Measurements from ENCODE around the gene BCAN. TPM values are rescaled to one million over a fixed set of nuclear protein-coding genes. Genes with fewer than 3 reads are reported as not detected.

Gene BCAN
- total and polyA plus RNA-seq, 2 of the 4 experiments (the other 2 are of a cell fraction) = 0.07 TPM; not detected in 1

DNA sequence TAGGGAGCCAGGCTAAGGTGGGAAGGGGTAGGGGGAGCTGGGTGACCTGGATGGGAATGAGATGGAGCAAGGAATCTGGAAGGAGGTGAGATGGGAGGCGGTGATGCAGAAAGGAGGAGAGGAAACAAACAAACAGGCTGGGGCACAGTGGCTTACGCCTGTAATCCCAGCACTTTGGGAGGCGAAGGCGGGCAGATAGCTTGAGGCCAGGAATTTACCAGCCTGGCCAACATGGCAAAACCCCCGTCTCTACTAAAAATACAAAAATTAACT lies 52.7 kb downstream of the BCAN start:
- H4K20me1 ChIP-seq (ENCODE audit: insufficient read depth, low read length) = no peaks in the 10 kb centered on the region
- H3K36me3 ChIP-seq (ENCODE audit: control insufficient read depth, insufficient read depth, low read length) = no peaks in the 10 kb centered on the region
- no peak overlapping the region for H3K23ac ChIP-seq (ENCODE audit: low read depth, low read length)
- intact Hi-C loops (cut with micrococcal nuclease) (loop anchor here (1.0 kb wide), 1 partner anchor 167 kb away; no protein-coding TSS in a partner anchor), dilution Hi-C loops (cut with HindIII; ENCODE audit: low sequenced_read_pairs, unreplicated experiment) (no loop called here), in situ Hi-C loops (cut with MboI; ENCODE audit: low sequenced_read_pairs) (loop anchor here (10.0 kb wide), 1 partner anchor 190 kb away; no protein-coding TSS in a partner anchor)
- no peak overlapping the region for H2BK20ac ChIP-seq (ENCODE audit: low read depth, low read length)
- no peak for DNase-seq
- ATAC-seq (ENCODE audit: low read depth) = no peak
- ChIA-PET POLR2A (ENCODE audit: unreplicated experiment) (no interaction called here), CTCF (interaction anchor here (1.8 kb wide), 1 partner anchor 32 kb away, joined by 5 read pairs; no protein-coding TSS in a partner anchor)
- H3K14ac ChIP-seq (replicated peaks; ENCODE audit: low read depth, low read length) = no peak overlapping the region
- H3K4me3 ChIP-seq (ENCODE audit: insufficient read depth, low read depth, low read length) = no peak overlapping the region
- H3K4ac ChIP-seq (ENCODE audit: low read depth, low read length) = no peak overlapping the region
- no peak overlapping the region for H2BK120ac ChIP-seq (ENCODE audit: low read depth, low read length)
- no peaks in the 10 kb centered on the region for H3K9me3 ChIP-seq (ENCODE audit: control insufficient read depth, insufficient read depth, low read length)
- H3K27ac ChIP-seq (ENCODE audit: insufficient read depth, low read length) = no peak overlapping the region
- no CpG with 5 or more reads among the region's 5 CpGs for WGBS, 2 experiments (ENCODE audit: extremely low coverage in 2 of 2, insufficient read length in 1 of 2)
- no peak overlapping the region for H4K8ac ChIP-seq (ENCODE audit: low read depth in 2 of 2, low read length in 2 of 2)
- H3K4me1 ChIP-seq (ENCODE audit: control insufficient read depth, insufficient read depth, low read length) = peaks cover 6% of the 10 kb centered on the region; the same call in 1 of the 2 replicates
- no peak for TF ChIP-seq RFX5 (IDR thresholded peaks at IDR 0.05; ENCODE audit: low read depth, low read length)
- TF ChIP-seq SMC3 (IDR thresholded peaks at IDR 0.05; ENCODE audit: low read depth, low read length) = no peak
- TF ChIP-seq POLR2A (IDR thresholded peaks at IDR 0.05; ENCODE audit: low read depth, low read length) = no peak
- no peak for TF ChIP-seq MAFK (IDR thresholded peaks at IDR 0.05; ENCODE audit: low read depth, low read length)
- no peak for TF ChIP-seq NFE2L2 (IDR thresholded peaks at IDR 0.05; ENCODE audit: low read depth, low read length)
- no peak for TF ChIP-seq RCOR1 (IDR thresholded peaks at IDR 0.05; ENCODE audit: insufficient replicate concordance, low read length)
- no peak for TF ChIP-seq CHD1 (IDR thresholded peaks at IDR 0.05; ENCODE audit: low read depth, low read length)
- no peak for TF ChIP-seq CEBPB (IDR thresholded peaks at IDR 0.05; ENCODE audit: low read depth, low read length)
- TF ChIP-seq, protein P1, sequence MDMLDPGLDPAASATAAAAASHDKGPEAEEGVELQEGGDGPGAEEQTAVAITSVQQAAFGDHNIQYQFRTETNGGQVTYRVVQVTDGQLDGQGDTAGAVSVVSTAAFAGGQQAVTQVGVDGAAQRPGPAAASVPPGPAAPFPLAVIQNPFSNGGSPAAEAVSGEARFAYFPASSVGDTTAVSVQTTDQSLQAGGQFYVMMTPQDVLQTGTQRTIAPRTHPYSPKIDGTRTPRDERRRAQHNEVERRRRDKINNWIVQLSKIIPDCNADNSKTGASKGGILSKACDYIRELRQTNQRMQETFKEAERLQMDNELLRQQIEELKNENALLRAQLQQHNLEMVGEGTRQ (IDR thresholded peaks at IDR 0.05; ENCODE audit: low read depth, low read length) = no peak
- H4K5ac ChIP-seq (ENCODE audit: low read depth, low read length) = no peak overlapping the region
- H2AFZ ChIP-seq (replicated peaks; ENCODE audit: low read length, poor library complexity) = no peak overlapping the region
- H2AK9ac ChIP-seq (replicated peaks; ENCODE audit: low read depth, low read length, poor library complexity) = no peak overlapping the region
- H3K56ac ChIP-seq (ENCODE audit: extremely low read depth, insufficient read depth, low read length) = no peak overlapping the region
- no peak overlapping the region for H3K18ac ChIP-seq (ENCODE audit: low read depth, low read length)
- H3K79me1 ChIP-seq (ENCODE audit: low read depth in 1 of 2, low read length in 2 of 2) = no peaks in the 10 kb centered on the region
- H2BK5ac ChIP-seq (ENCODE audit: low read depth, low read length, poor library complexity, severe bottlenecking) = no peak overlapping the region
- H2AK5ac ChIP-seq (ENCODE audit: low read depth, low read length) = no peak overlapping the region
- no peak overlapping the region for H2BK15ac ChIP-seq (ENCODE audit: low read depth, low read length)
- H4K91ac ChIP-seq (ENCODE audit: insufficient read depth, low read depth, low read length) = no peak overlapping the region
- no TSS peak for BruUV-seq (replicated peaks)
- no peak overlapping the region for H3K9ac ChIP-seq (ENCODE audit: low read depth, low read length)
- H3K27me3 ChIP-seq (ENCODE audit: control insufficient read depth, insufficient read depth, low read length) = peaks cover 6% of the 10 kb centered on the region; the same call in 1 of the 2 replicates
- no peak overlapping the region for H3K4me2 ChIP-seq (ENCODE audit: low read depth, low read length)
- H3K9me1 ChIP-seq (ENCODE audit: insufficient read depth, low read length) = no peaks in the 10 kb centered on the region

Measured in IMR-90 (cell line).